CD4-positive, alpha-beta T cell (primary cell): Measurements from ENCODE around the gene DENND6B. TPM values are rescaled to one million over a fixed set of nuclear protein-coding genes. Genes with fewer than 3 reads are reported as not detected.
A peak's percentile ranks its signal among the peaks of the same experiment; 100 is the strongest.

Experiments
- ATAC-seq: fragments of 200-7000 bp; cut with Tn5 transposase; one replicate; pipeline ENCODE4 v1.10.0; 2022; ENCODE audit warnings: mild to moderate bottlenecking; ENCODE audit not compliant: poor library complexity
- CTCF ChIA-PET: fragments of 350-600 bp; sonication (Branson Sonifier 250); formaldehyde crosslinking; loops from one replicate; lab custom pipeline; 2021; ENCODE audit warnings: antibody characterized with exemption, inconsistent platforms; lab: Charles Lee
- POLR2A ChIA-PET: fragments of 350-600 bp; sonication (Branson Sonifier 250); formaldehyde crosslinking; loops from one replicate; lab custom pipeline; 2021; ENCODE audit warnings: antibody characterized with exemption, inconsistent platforms; lab: Charles Lee
- DNase-seq, 14 experiments: peaks; one replicate each; pipeline ENCODE4 v3.0.0-alpha.2; 2013 to 2020; ENCODE audit warnings: mixed read lengths in 2 of 14
- H3K27ac ChIP-seq, 2 donors: one replicate each; pipeline versions ENCODE4 v1.5.1 to v1.7.0; 2013; ENCODE audit warnings: low read length in 2 of 2, low read depth in 1 of 2, mild to moderate bottlenecking in 1 of 2
- H3K27me3 ChIP-seq, 2 experiments: 1 replicate in 1 of 2; 2 replicates in 1 of 2; pipeline versions ENCODE4 v1.6.1 to v1.7.0; 2013; ENCODE audit warnings: low read length in 2 of 2, control low read depth in 1 of 2, mild to moderate bottlenecking in 1 of 2, moderate library complexity in 1 of 2; ENCODE audit not compliant: insufficient read depth in 2 of 2, control insufficient read depth in 1 of 2
- H3K36me3 ChIP-seq: one replicate; pipeline ENCODE4 v1.6.1; 2013; ENCODE audit warnings: low read length, control low read depth; ENCODE audit not compliant: insufficient read depth
- H3K4me1 ChIP-seq: one replicate; pipeline ENCODE4 v1.6.1; 2013; ENCODE audit warnings: low read length, control low read depth; ENCODE audit not compliant: insufficient read depth
- H3K4me3 ChIP-seq: one replicate; pipeline ENCODE4 v1.5.1; 2013; ENCODE audit warnings: mild to moderate bottlenecking, low read length, moderate library complexity
- H3K9me3 ChIP-seq, 2 experiments: 1 replicate in 1 of 2; 2 replicates in 1 of 2; pipeline versions ENCODE4 v1.6.1 to v1.7.0; 2013; ENCODE audit warnings: low read length in 2 of 2, mild to moderate bottlenecking in 2 of 2, control low read depth in 1 of 2, moderate library complexity in 1 of 2; ENCODE audit not compliant: control insufficient read depth in 1 of 2, insufficient read depth in 1 of 2
- H3K27ac Mint-ChIP-seq: one replicate; pipeline ENCODE4 v1.8.0; 2020; ENCODE audit warnings: mixed read lengths
- H3K27me3 Mint-ChIP-seq: one replicate; pipeline ENCODE4 v1.8.0; 2021; ENCODE audit warnings: mixed read lengths
- H3K36me3 Mint-ChIP-seq: one replicate; pipeline ENCODE4 v1.8.0; 2021; ENCODE audit warnings: low read depth, mixed read lengths
- H3K4me1 Mint-ChIP-seq: one replicate; pipeline ENCODE4 v1.8.0; 2021; ENCODE audit warnings: low read depth, mixed read lengths
- H3K4me3 Mint-ChIP-seq: one replicate; pipeline ENCODE4 v1.8.0; 2020; ENCODE audit warnings: mild to moderate bottlenecking, mixed read lengths
- H3K9me3 Mint-ChIP-seq: one replicate; pipeline ENCODE4 v1.8.0; 2020; ENCODE audit warnings: mixed read lengths
- CTCF ChIP-seq: fragments of 200-600 bp; IDR thresholded peaks from one replicate; pipeline ENCODE4 v1.8.0; 2022; ENCODE audit warnings: antibody characterized with exemption, mild to moderate bottlenecking
- intact Hi-C, 2 experiments: fragments of 100-400 bp; cut with DNase I in 1 of 2; cut with micrococcal nuclease in 1 of 2; formaldehyde crosslinking; loops; one replicate each; pipeline versions ENCODE4 v1.15.1 to v1.9.0; 2023 to 2025; cut with DNase I, micrococcal nuclease
- total RNA-seq, 174 experiments: library from RNA in 2 of 174; stranded (reverse) in 2 of 174; gene quantifications; one replicate each; pipeline ENCODE4 v1.2.3 and lab custom pipeline; 2021 to 2026

DENND6B gene
- total RNA-seq, 2 experiments from 2014 or later, result 1.8 to 1.9 TPM

- TF ChIP-seq CTCF, result no peak
- Mint-ChIP-seq H3K27ac (no peak overlapping the region), H3K27me3 (peaks cover 6% of the 10 kb centered on the region), H3K36me3 (no peaks in the 10 kb centered on the region), H3K4me3 (peak overlapping the region; percentile 75), H3K4me1 (peaks cover 17% of the 10 kb centered on the region), H3K9me3 (no peaks in the 10 kb centered on the region)
- Histone ChIP-seq H3K36me3 (no peaks in the 10 kb centered on the region), H3K27ac (no peak overlapping the region), H3K4me3 (no peak overlapping the region), H3K9me3 (peaks cover 0 to 10% of the 10 kb centered on the region in 2 experiments), H3K27me3 (peaks cover under 1% of the 10 kb centered on the region in 2 experiments), H3K4me1 (peaks cover 42% of the 10 kb centered on the region)
- DNase-seq (no peak), ATAC-seq (no peak)
- ChIA-PET CTCF (no interaction called here), POLR2A (interaction anchor here (1.6 kb wide), 1 partner anchor 18 kb away, joined by 5 read pairs; the partner anchor contains the start of gene HDAC10)
- intact Hi-C loops, result no loop called here
These were observed 58.1 kb downstream of the DENND6B start for GRCh38 chr22:50268655-50269113.

GRCh38 chr22:50267591-50268390, 59.0 kb downstream of the DENND6B start:
- peak in 13 of 14 experiments; percentile 28 to 86 (median 53) for DNase-seq
- Histone ChIP-seq H3K27me3 (peaks cover 9 to 10% of the 10 kb centered on the region in 2 experiments), H3K27ac (no peak overlapping the region), H3K4me1 (peaks cover 46% of the 10 kb centered on the region), H3K9me3 (peaks cover 0 to 14% of the 10 kb centered on the region in 2 experiments), H3K4me3 (no peak overlapping the region), H3K36me3 (no peaks in the 10 kb centered on the region)
- peak; percentile 50 for ATAC-seq
- H3K27me3 Mint-ChIP-seq, result peaks cover 8% of the 10 kb centered on the region
- H3K27ac Mint-ChIP-seq, result no peak overlapping the region
- no peaks in the 10 kb centered on the region for H3K9me3 Mint-ChIP-seq
- H3K4me1 Mint-ChIP-seq, result peaks cover 16% of the 10 kb centered on the region
- TF ChIP-seq CTCF, result no peak
- ChIA-PET POLR2A (interaction anchor here (0.8 kb wide), 1 partner anchor 16 kb away, joined by 5 read pairs; the partner anchor contains the start of gene HDAC10), CTCF (interaction anchor here (0.7 to 0.9 kb wide), 2 partner anchors 26 to 77 kb away, joined by 3 read pairs; no protein-coding TSS in a partner anchor)
- peak overlapping the region; percentile 75 for H3K4me3 Mint-ChIP-seq
- no peaks in the 10 kb centered on the region for H3K36me3 Mint-ChIP-seq
- intact Hi-C loops, result no loop called here

GRCh38 chr22:50266994-50267393, 59.8 kb downstream of the DENND6B start:
- Histone ChIP-seq H3K27ac (no peak overlapping the region), H3K4me3 (no peak overlapping the region), H3K27me3 (peaks cover 17 to 18% of the 10 kb centered on the region in 2 experiments), H3K4me1 (peaks cover 49% of the 10 kb centered on the region), H3K9me3 (peaks cover 0 to 22% of the 10 kb centered on the region in 2 experiments), H3K36me3 (no peaks in the 10 kb centered on the region)
- no peak overlapping the region for H3K27ac Mint-ChIP-seq
- no peaks in the 10 kb centered on the region for H3K9me3 Mint-ChIP-seq
- no peak for DNase-seq
- ChIA-PET POLR2A (interaction anchor here (0.8 kb wide), 1 partner anchor 16 kb away, joined by 5 read pairs; the partner anchor contains the start of gene HDAC10), CTCF (interaction anchor here (0.7 to 0.9 kb wide), 2 partner anchors 25 to 77 kb away, joined by 3 read pairs; no protein-coding TSS in a partner anchor)
- intact Hi-C loops, result no loop called here
- H3K27me3 Mint-ChIP-seq, result peaks cover 16% of the 10 kb centered on the region
- no peak overlapping the region for H3K4me3 Mint-ChIP-seq
- no peak for ATAC-seq
- TF ChIP-seq CTCF, result no peak
- no peaks in the 10 kb centered on the region for H3K36me3 Mint-ChIP-seq
- H3K4me1 Mint-ChIP-seq, result peaks cover 21% of the 10 kb centered on the region
